AG10803 (cell line): Measurements from ENCODE around the gene TMEM98.
A peak's percentile ranks its signal among the peaks of the same experiment; 100 is the strongest.

Source experiments
- DNase-seq: peaks from one replicate; pipeline ENCODE4 v3.0.0; 2010; ENCODE audit warnings: low read depth
- H3K4me3 ChIP-seq: 2 replicates; pipeline ENCODE4 v1.5.1; 2011; ENCODE audit warnings: mild to moderate bottlenecking, low read length, control low read depth
- CTCF ChIP-seq: conservative IDR thresholded peaks from 2 replicates; pipeline ENCODE4 v1.5.1; 2011; ENCODE audit warnings: mild to moderate bottlenecking, low read length, control low read depth, inconsistent platforms

Gene TMEM98

GRCh38 chr17:32936186-32936893, 8.4 kb downstream of the TMEM98 start:
- TF ChIP-seq CTCF = no peak
- no peak overlapping the region for H3K4me3 ChIP-seq

GRCh38 chr17:32936894-32937500, 9.0 kb downstream of the TMEM98 start:
- no peak overlapping the region for H3K4me3 ChIP-seq
- TF ChIP-seq CTCF = peak; percentile 71
- peak; percentile 72 for DNase-seq

More at GRCh38 chr17:32936186-32936893, 8.4 kb downstream of the TMEM98 start:
- DNase-seq = no peak

GRCh38 chr17:32940706-32941390, 12.9 kb downstream of the TMEM98 start:
- no peak overlapping the region for H3K4me3 ChIP-seq
- no peak for TF ChIP-seq CTCF
- DNase-seq = no peak

GRCh38 chr17:32941419-32942032, 13.6 kb downstream of the TMEM98 start:
- TF ChIP-seq CTCF = peak; percentile 44
- H3K4me3 ChIP-seq = no peak overlapping the region
- no peak for DNase-seq

- peak; percentile 87 for DNase-seq
- TF ChIP-seq CTCF = no peak
- no peak overlapping the region for H3K4me3 ChIP-seq
These were observed 15.3 kb downstream of the TMEM98 start for GRCh38 chr17:32943206-32943605.

GRCh38 chr17:32943647-32944191, 15.8 kb downstream of the TMEM98 start:
- peak; percentile 99 for DNase-seq
- no peak for TF ChIP-seq CTCF
- H3K4me3 ChIP-seq = no peak overlapping the region
